GM12878 (cell line): ENCODE results near the gene ATP1A1. TPM values are rescaled to one million over a fixed set of nuclear protein-coding genes. Genes with fewer than 3 reads are reported as not detected.

Experiments used
- ATAC-seq: fragments of 200-7000 bp; cut with Tn5 transposase; 3 replicates; pipeline ENCODE4 v1.9.1; 2020; ENCODE audit warnings: mild to moderate bottlenecking, moderate library complexity
- BruUV-seq: library from RNA; stranded (reverse); fragments of 400-500 nt; replicated peaks from 2 replicates; lab custom pipeline; 2021; lab: Mats Ljungman, UMichigan
- CTCF ChIA-PET: fragments of 300-600 bp; sonication (Branson Sonifier 250); formaldehyde crosslinking; extraction: SDS; loops from one replicate; lab custom pipeline; 2021; ENCODE audit warnings: inconsistent platforms; lab: Yijun Ruan, JAX
- POLR2A ChIA-PET: fragments of 350-600 bp; formaldehyde crosslinking; extraction: SDS; loops from one replicate; lab custom pipeline; 2021; ENCODE audit warnings: inconsistent platforms; lab: Charles Lee
- RAD21 ChIA-PET: fragments of 300-600 bp; sonication (Branson Sonifier 250); formaldehyde crosslinking; loops from one replicate; lab custom pipeline; 2023; ENCODE audit warnings: antibody characterized with exemption; ENCODE audit not compliant: unreplicated experiment; lab: Charles Lee
- SMC1A ChIA-PET: fragments of 300-600 bp; sonication (Branson Sonifier 250); formaldehyde crosslinking; loops from one replicate; lab custom pipeline; 2023; ENCODE audit not compliant: unreplicated experiment, uncharacterized antibody; lab: Charles Lee
- DNase-seq: peaks from one replicate; pipeline ENCODE4 v3.0.0-alpha.2; 2011; ENCODE audit warnings: low read depth, low spot score
- FAIRE-seq: peaks from 3 replicates; lab custom pipeline; 2011; peaks lifted over from hg19 to GRCh38; lab: Jason Lieb, UNC
- H2AFZ ChIP-seq: 2 replicates; pipeline ENCODE4 v1.6.0; 2011; ENCODE audit warnings: low read depth, low read length, control low read depth; ENCODE audit not compliant: control insufficient read depth
- H3K27ac ChIP-seq: 2 replicates; pipeline ENCODE4 v1.5.1; 2011; ENCODE audit warnings: control low read depth; ENCODE audit not compliant: control insufficient read depth, insufficient read depth
- H3K27me3 ChIP-seq, 2 experiments: replicated peaks in 1 of 2; 2 replicates each; pipeline versions ENCODE4 v1.6.0 to v1.6.1; 2011; ENCODE audit warnings: low read length in 1 of 2; ENCODE audit not compliant: control insufficient read depth in 2 of 2, insufficient read depth in 2 of 2
- H3K36me3 ChIP-seq, 2 experiments: 2 replicates each; pipeline ENCODE4 v1.5.1; 2011; ENCODE audit warnings: low read length in 1 of 2; ENCODE audit not compliant: control insufficient read depth in 2 of 2, insufficient read depth in 2 of 2
- H3K4me1 ChIP-seq: 2 replicates; pipeline ENCODE4 v1.6.1; 2011; ENCODE audit warnings: mild to moderate bottlenecking, low read length, moderate library complexity, mixed read lengths; ENCODE audit not compliant: control insufficient read depth, insufficient read depth
- H3K4me2 ChIP-seq: 2 replicates; pipeline ENCODE4 v1.6.0; 2011; ENCODE audit warnings: control low read depth; ENCODE audit not compliant: control insufficient read depth, insufficient read depth
- H3K4me3 ChIP-seq: fragments of 200-600 bp; sonication (generic); 2 replicates; pipeline ENCODE4 v1.5.1; 2016
- H3K79me2 ChIP-seq: 2 replicates; pipeline ENCODE4 v1.6.0; 2011; ENCODE audit warnings: low read length; ENCODE audit not compliant: control insufficient read depth, insufficient read depth
- H3K9ac ChIP-seq: 2 replicates; pipeline ENCODE4 v1.8.0; 2011; ENCODE audit warnings: low read length, control low read depth, mixed read lengths; ENCODE audit not compliant: control insufficient read depth, insufficient read depth
- H3K9me3 ChIP-seq: replicated peaks from 3 replicates; pipeline ENCODE4 v1.5.1; 2011; ENCODE audit warnings: mild to moderate bottlenecking, low read length; ENCODE audit not compliant: control insufficient read depth, insufficient read depth
- H4K20me1 ChIP-seq: 2 replicates; pipeline ENCODE4 v1.6.0; 2011; ENCODE audit not compliant: control insufficient read depth, insufficient read depth
- CEBPZ ChIP-seq: fragments of 150-350 bp; IDR thresholded peaks from 2 replicates; pipeline ENCODE4 v1.6.1; 2016; ENCODE audit warnings: low read depth, low read length
- EED ChIP-seq: sonication (generic); IDR thresholded peaks from 2 replicates; pipeline ENCODE4 v1.6.1; 2016; ENCODE audit warnings: antibody characterized with exemption, low read depth
- GABPA ChIP-seq: IDR thresholded peaks from 2 replicates; pipeline ENCODE4 v1.6.1; 2014; ENCODE audit warnings: antibody characterized with exemption, low read depth, mild to moderate bottlenecking, inconsistent platforms
- MYC ChIP-seq: IDR thresholded peaks from 2 replicates; pipeline ENCODE4 v1.6.1; 2011; ENCODE audit warnings: mild to moderate bottlenecking, low read length, moderate library complexity, inconsistent platforms; ENCODE audit not compliant: insufficient read depth, insufficient replicate concordance, insufficient read length, severe bottlenecking
- NR2F1 ChIP-seq: fragments of 450-650 bp; conservative IDR thresholded peaks from 2 replicates; pipeline ENCODE4 v1.6.1; 2017; ENCODE audit warnings: mild to moderate bottlenecking
- STAT3 ChIP-seq: IDR thresholded peaks from 2 replicates; pipeline ENCODE4 v1.6.1; 2011; ENCODE audit warnings: low read depth, low read length, improper control_type of control experiment
- USF2 ChIP-seq: IDR thresholded peaks from 2 replicates; pipeline ENCODE4 v1.6.1; 2011; ENCODE audit warnings: low read depth, low read length, improper control_type of control experiment, borderline replicate concordance
- WGBS: methylation state at CpG from one replicate; pipeline ENCODE4 v1.1.6; 2016; ENCODE audit warnings: low lambda C conversion rate; ENCODE audit not compliant: insufficient replicate concordance, insufficient coverage; ENCODE audit errors: missing lambda C conversion rate; 5-methylcytosine and 5-hydroxymethylcytosine counted together
- in situ Hi-C: fragments of 300-500 bp; cut with MboI; formaldehyde crosslinking; loops from 9 replicates; pipeline ENCODE4 v1.14.3; 2018; ENCODE audit warnings: mixed read lengths
- intact Hi-C: fragments of 100-400 bp; cut with micrococcal nuclease; formaldehyde crosslinking; loops from one replicate; pipeline ENCODE4 v1.14.2; 2022; ENCODE audit not compliant: unreplicated experiment
- polyA plus RNA-seq, 11 experiments: library from polyadenylated mRNA; depleted of rRNA in 4 of 11; unstranded in 6 of 11; stranded (reverse) in 5 of 11; fragments of >200 nt; fragmentation: Nextera tagmentation in 4 of 11; fragmentation: Illumina TruSeq in 1 of 11; extraction: Ambion mirVana in 4 of 11; extraction: Trizol in 1 of 11; gene quantifications; 1 replicate in 1 of 11; 2 replicates in 10 of 11; pipeline versions ENCODE4 v1.2.1 to v1.2.3, GENCODE V29; 2011 to 2016; ENCODE audit warnings: inconsistent platforms in 2 of 11, missing spikeins in 2 of 11, low read depth in 1 of 11
- total RNA-seq, 4 experiments: library from RNA; depleted of rRNA in 3 of 4; stranded (reverse); fragments of >200 nt in 3 of 4; fragmentation: Illumina TruSeq in 1 of 4; extraction: Trizol in 1 of 4; gene quantifications; 2 replicates each; pipeline versions ENCODE4 v1.2.1 to v1.2.3, GENCODE V29; 2013 to 2021
- TF ChIP-seq, protein P1 (sequence below): fragments of 450-650 bp; IDR thresholded peaks from 2 replicates; pipeline ENCODE4 v1.6.1; 2017; ENCODE audit warnings: antibody characterized with exemption, mild to moderate bottlenecking, moderate library complexity
- TF ChIP-seq, protein P2 (sequence below): IDR thresholded peaks from 2 replicates; pipeline ENCODE4 v1.6.1; 2012; ENCODE audit warnings: mild to moderate bottlenecking, low read depth, low read length
- TF ChIP-seq, protein P3 (sequence below): IDR thresholded peaks from 2 replicates; pipeline ENCODE4 v1.6.1; 2011; ENCODE audit warnings: mild to moderate bottlenecking, low read depth, low read length, moderate library complexity; ENCODE audit not compliant: insufficient replicate concordance

ATP1A1 gene
- total and polyA plus RNA-seq, 10 of the 15 experiments (the other 5 are each of a cell fraction or from before 2014, with no cell fraction given) = 113 to 566 (median 313) TPM

DNA sequence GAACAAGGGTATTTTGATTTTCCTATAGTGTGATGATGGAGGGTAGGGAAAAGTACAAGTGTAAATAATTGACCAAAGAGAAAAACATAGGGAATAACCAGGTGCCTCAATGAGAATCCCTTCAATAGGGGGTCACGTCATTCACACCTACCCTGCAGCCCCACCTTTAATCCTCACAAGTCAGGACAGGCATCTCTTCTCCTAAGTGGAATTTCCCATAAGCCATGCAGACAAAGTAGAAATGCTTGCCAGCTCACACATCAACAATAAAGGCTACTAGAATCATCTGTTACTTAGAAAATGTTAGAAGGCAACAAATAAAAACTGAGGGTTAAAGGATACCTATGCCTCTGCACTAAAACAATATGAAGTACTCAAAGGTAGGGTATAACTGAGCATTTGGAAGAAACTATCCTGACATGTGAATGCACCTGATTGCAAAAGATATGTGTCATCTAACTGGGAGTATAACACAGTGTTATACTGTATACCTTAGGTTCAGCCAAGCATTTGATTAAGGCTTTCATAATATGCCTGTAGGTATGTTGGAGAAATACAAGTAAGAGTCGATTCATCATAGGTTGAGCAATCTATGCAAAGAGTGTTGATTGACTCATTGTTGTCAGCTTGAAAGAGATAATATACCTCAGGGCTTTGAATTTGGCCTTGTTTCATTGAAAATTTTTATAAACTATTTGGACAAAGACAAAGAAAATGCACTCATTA, 32.4 kb upstream of the ATP1A1 start:
- Histone ChIP-seq H3K4me2 (no peak overlapping the region), H3K79me2 (no peaks in the 10 kb centered on the region), H3K36me3 (no peaks in the 10 kb centered on the region), H2AFZ (no peak overlapping the region), H3K4me3 (no peak overlapping the region), H4K20me1 (no peaks in the 10 kb centered on the region), H3K27ac (no peak overlapping the region), H3K9me3 (no peaks in the 10 kb centered on the region), H3K9ac (no peak overlapping the region), H3K27me3 (no peaks in the 10 kb centered on the region), H3K4me1 (no peaks in the 10 kb centered on the region)
- no peak for ATAC-seq
- intact Hi-C loops (no loop called here), in situ Hi-C loops (no loop called here)
- no TSS peak for BruUV-seq
- RAD21 ChIA-PET = interaction anchor here (1.1 kb wide), 1 partner anchor 145 kb away, joined by 3 read pairs; no protein-coding TSS in a partner anchor
- no peak for DNase-seq
- CTCF ChIA-PET = no interaction called here
- SMC1A ChIA-PET = no interaction called here
- no peak for FAIRE-seq
- POLR2A ChIA-PET = no interaction called here
- 14% methylated on average over 2 of the region's 2 CpGs for WGBS
- TF ChIP-seq NR2F1 = no peak
- TF ChIP-seq EED = no peak
- TF ChIP-seq GABPA = no peak
- TF ChIP-seq, protein P1, sequence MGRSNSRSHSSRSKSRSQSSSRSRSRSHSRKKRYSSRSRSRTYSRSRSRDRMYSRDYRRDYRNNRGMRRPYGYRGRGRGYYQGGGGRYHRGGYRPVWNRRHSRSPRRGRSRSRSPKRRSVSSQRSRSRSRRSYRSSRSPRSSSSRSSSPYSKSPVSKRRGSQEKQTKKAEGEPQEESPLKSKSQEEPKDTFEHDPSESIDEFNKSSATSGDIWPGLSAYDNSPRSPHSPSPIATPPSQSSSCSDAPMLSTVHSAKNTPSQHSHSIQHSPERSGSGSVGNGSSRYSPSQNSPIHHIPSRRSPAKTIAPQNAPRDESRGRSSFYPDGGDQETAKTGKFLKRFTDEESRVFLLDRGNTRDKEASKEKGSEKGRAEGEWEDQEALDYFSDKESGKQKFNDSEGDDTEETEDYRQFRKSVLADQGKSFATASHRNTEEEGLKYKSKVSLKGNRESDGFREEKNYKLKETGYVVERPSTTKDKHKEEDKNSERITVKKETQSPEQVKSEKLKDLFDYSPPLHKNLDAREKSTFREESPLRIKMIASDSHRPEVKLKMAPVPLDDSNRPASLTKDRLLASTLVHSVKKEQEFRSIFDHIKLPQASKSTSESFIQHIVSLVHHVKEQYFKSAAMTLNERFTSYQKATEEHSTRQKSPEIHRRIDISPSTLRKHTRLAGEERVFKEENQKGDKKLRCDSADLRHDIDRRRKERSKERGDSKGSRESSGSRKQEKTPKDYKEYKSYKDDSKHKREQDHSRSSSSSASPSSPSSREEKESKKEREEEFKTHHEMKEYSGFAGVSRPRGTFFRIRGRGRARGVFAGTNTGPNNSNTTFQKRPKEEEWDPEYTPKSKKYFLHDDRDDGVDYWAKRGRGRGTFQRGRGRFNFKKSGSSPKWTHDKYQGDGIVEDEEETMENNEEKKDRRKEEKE = no peak
- TF ChIP-seq, protein P2, sequence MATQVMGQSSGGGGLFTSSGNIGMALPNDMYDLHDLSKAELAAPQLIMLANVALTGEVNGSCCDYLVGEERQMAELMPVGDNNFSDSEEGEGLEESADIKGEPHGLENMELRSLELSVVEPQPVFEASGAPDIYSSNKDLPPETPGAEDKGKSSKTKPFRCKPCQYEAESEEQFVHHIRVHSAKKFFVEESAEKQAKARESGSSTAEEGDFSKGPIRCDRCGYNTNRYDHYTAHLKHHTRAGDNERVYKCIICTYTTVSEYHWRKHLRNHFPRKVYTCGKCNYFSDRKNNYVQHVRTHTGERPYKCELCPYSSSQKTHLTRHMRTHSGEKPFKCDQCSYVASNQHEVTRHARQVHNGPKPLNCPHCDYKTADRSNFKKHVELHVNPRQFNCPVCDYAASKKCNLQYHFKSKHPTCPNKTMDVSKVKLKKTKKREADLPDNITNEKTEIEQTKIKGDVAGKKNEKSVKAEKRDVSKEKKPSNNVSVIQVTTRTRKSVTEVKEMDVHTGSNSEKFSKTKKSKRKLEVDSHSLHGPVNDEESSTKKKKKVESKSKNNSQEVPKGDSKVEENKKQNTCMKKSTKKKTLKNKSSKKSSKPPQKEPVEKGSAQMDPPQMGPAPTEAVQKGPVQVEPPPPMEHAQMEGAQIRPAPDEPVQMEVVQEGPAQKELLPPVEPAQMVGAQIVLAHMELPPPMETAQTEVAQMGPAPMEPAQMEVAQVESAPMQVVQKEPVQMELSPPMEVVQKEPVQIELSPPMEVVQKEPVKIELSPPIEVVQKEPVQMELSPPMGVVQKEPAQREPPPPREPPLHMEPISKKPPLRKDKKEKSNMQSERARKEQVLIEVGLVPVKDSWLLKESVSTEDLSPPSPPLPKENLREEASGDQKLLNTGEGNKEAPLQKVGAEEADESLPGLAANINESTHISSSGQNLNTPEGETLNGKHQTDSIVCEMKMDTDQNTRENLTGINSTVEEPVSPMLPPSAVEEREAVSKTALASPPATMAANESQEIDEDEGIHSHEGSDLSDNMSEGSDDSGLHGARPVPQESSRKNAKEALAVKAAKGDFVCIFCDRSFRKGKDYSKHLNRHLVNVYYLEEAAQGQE = no peak
- TF ChIP-seq STAT3 = no peak
- TF ChIP-seq CEBPZ = no peak
- TF ChIP-seq USF2 = no peak
- TF ChIP-seq, protein P3, sequence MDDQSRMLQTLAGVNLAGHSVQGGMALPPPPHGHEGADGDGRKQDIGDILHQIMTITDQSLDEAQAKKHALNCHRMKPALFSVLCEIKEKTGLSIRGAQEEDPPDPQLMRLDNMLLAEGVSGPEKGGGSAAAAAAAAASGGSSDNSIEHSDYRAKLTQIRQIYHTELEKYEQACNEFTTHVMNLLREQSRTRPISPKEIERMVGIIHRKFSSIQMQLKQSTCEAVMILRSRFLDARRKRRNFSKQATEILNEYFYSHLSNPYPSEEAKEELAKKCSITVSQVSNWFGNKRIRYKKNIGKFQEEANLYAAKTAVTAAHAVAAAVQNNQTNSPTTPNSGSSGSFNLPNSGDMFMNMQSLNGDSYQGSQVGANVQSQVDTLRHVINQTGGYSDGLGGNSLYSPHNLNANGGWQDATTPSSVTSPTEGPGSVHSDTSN = no peak
- no peak for TF ChIP-seq MYC
